GM12874 (cell line): Measurements from ENCODE around the gene PIK3C2A.

Experiments
- TF ChIP-seq, protein P1 (sequence below): IDR thresholded peaks from 2 replicates; pipeline ENCODE4 v1.5.1; 2011; ENCODE audit warnings: low read depth, mild to moderate bottlenecking, control low read depth, low read length, moderate library complexity; ENCODE audit not compliant: insufficient read depth

PIK3C2A gene

GRCh38 chr11:17197431-17197898 lies 10.3 kb downstream of the PIK3C2A start:
- TF ChIP-seq, protein P1, sequence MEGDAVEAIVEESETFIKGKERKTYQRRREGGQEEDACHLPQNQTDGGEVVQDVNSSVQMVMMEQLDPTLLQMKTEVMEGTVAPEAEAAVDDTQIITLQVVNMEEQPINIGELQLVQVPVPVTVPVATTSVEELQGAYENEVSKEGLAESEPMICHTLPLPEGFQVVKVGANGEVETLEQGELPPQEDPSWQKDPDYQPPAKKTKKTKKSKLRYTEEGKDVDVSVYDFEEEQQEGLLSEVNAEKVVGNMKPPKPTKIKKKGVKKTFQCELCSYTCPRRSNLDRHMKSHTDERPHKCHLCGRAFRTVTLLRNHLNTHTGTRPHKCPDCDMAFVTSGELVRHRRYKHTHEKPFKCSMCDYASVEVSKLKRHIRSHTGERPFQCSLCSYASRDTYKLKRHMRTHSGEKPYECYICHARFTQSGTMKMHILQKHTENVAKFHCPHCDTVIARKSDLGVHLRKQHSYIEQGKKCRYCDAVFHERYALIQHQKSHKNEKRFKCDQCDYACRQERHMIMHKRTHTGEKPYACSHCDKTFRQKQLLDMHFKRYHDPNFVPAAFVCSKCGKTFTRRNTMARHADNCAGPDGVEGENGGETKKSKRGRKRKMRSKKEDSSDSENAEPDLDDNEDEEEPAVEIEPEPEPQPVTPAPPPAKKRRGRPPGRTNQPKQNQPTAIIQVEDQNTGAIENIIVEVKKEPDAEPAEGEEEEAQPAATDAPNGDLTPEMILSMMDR: no peak

DNA sequence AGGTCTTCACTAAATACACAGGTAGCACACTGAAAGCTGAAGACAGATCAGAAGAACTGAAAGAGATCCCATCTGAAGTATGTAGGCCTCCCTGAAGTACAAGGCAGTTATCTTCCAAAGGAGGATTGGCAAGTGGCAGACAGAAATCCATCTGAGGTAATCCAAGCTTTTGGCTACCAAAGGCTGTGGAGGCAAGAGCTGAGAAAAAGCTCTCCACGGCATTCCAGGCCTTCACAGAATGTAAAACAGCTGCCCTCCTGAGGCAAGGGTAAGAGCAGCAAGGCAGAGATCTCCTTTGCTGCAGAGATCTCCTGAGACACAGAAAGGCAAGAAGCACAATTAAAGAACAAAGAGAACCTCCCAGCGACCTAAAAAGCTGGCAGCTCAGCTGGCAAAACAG lies 19.1 kb downstream of the PIK3C2A start:
- TF ChIP-seq, protein P1: no peak

- TF ChIP-seq, protein P1: no peak
Measured at GRCh38 chr11:17186932-17187692, 20.7 kb downstream of the PIK3C2A start.

- TF ChIP-seq, protein P1: no peak
Measured at GRCh38 chr11:17185938-17186337, 21.8 kb downstream of the PIK3C2A start.

- TF ChIP-seq, protein P1: no peak
Measured at GRCh38 chr11:17184882-17185587, 22.8 kb downstream of the PIK3C2A start.

- TF ChIP-seq, protein P1: no peak
Measured at GRCh38 chr11:17183836-17184235, 23.9 kb downstream of the PIK3C2A start.

- TF ChIP-seq, protein P1: no peak
Measured at GRCh38 chr11:17179970-17180369, 27.8 kb downstream of the PIK3C2A start.
